ENCODE results near the gene SLC7A11.

The SLC7A11 gene

DNA sequence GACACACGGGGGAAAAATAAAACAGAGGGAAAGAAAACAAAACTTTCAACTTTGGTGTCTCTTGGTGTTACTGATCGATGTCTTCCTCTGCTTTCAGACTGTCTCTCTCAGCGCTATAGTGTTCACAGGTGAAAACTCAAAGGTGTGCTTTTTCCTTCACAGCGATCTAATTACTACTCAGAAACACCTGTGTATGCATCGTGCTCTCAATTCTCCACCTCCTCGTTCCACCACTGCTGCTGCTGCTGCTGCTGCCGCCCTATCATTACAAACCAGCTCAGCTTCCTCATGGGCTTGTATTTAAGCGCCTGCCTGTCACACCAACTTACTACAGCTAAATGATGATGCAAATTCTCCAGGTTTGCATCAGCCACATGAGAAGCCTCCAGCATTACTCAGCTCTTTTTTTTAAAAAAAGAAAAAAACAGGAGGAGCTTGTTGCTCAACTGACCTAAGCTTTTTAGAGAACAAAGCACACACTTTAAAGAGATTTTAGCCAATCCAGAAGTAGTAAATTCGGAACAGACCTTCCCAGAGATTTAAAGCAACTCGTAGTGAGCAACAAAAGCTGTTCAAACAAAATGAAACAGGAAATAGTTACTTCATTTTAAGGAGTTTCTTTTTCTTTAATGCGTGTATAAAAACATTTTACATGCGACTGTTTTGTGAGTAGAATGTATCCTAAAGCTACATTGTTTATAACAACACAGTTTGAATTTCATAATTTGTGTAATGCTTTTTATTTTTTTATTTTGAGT lies at the start of gene SLC7A11:
Gene SLC7A11, minus strand, starts transcription at position 274 of the 758 bp plus-strand sequence. CDS start 280 bp downstream, outside the sequence.
- POLR2A ChIA-PET = interaction anchor here (0.8 kb wide), 1 partner anchor 15 kb away, joined by 5 read pairs; no protein-coding TSS in a partner anchor
- CTCF ChIA-PET = interaction anchor here (1.2 to 2.4 kb wide), 7 partner anchors 9 to 438 kb away, joined by 3 to 8 read pairs (median 3); no protein-coding TSS in a partner anchor
- TF ChIP-seq, protein P1, sequence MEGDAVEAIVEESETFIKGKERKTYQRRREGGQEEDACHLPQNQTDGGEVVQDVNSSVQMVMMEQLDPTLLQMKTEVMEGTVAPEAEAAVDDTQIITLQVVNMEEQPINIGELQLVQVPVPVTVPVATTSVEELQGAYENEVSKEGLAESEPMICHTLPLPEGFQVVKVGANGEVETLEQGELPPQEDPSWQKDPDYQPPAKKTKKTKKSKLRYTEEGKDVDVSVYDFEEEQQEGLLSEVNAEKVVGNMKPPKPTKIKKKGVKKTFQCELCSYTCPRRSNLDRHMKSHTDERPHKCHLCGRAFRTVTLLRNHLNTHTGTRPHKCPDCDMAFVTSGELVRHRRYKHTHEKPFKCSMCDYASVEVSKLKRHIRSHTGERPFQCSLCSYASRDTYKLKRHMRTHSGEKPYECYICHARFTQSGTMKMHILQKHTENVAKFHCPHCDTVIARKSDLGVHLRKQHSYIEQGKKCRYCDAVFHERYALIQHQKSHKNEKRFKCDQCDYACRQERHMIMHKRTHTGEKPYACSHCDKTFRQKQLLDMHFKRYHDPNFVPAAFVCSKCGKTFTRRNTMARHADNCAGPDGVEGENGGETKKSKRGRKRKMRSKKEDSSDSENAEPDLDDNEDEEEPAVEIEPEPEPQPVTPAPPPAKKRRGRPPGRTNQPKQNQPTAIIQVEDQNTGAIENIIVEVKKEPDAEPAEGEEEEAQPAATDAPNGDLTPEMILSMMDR (IDR thresholded peaks at IDR 0.05; ENCODE audit: control extremely low read depth, extremely low read depth, low read depth, missing control alignments) = no peak
- DNase-seq (ENCODE audit: extremely low spot score) = peak; percentile 55

- CTCF ChIA-PET = no interaction called here
- TF ChIP-seq, protein P1 (IDR thresholded peaks at IDR 0.05; ENCODE audit: control extremely low read depth, extremely low read depth, low read depth, missing control alignments) = no peak
- POLR2A ChIA-PET = no interaction called here
- DNase-seq (ENCODE audit: extremely low spot score) = no peak
Measured at GRCh38 chr4:138291431-138291830, 49.3 kb upstream of the SLC7A11 start.

- ChIA-PET POLR2A (no interaction called here), CTCF (interaction anchor here (1.2 kb wide), 1 partner anchor 11 kb away, joined by 4 read pairs; no protein-coding TSS in a partner anchor)
- TF ChIP-seq, protein P1 (IDR thresholded peaks at IDR 0.05; ENCODE audit: control extremely low read depth, extremely low read depth, low read depth, missing control alignments) = no peak
- no peak for DNase-seq (ENCODE audit: extremely low spot score)
Measured at GRCh38 chr4:138290805-138291204, 48.7 kb upstream of the SLC7A11 start.

- ChIA-PET CTCF (interaction anchor here (1.0 to 1.2 kb wide), 2 partner anchors 11 to 16 kb away, joined by 3 to 4 read pairs; no protein-coding TSS in a partner anchor), POLR2A (no interaction called here)
- TF ChIP-seq, protein P1 (IDR thresholded peaks at IDR 0.05; ENCODE audit: control extremely low read depth, extremely low read depth, low read depth, missing control alignments) = no peak
- no peak for DNase-seq (ENCODE audit: extremely low spot score)
Measured at GRCh38 chr4:138279286-138279685, 37.1 kb upstream of the SLC7A11 start.

- ChIA-PET POLR2A (no interaction called here), CTCF (interaction anchor here (1.2 kb wide), 1 partner anchor 34 kb away, joined by 3 read pairs; no protein-coding TSS in a partner anchor)
- TF ChIP-seq, protein P1 (IDR thresholded peaks at IDR 0.05; ENCODE audit: control extremely low read depth, extremely low read depth, low read depth, missing control alignments) = no peak
- DNase-seq (ENCODE audit: extremely low spot score) = no peak
Measured at GRCh38 chr4:138277133-138277532, 35.0 kb upstream of the SLC7A11 start.

DNA sequence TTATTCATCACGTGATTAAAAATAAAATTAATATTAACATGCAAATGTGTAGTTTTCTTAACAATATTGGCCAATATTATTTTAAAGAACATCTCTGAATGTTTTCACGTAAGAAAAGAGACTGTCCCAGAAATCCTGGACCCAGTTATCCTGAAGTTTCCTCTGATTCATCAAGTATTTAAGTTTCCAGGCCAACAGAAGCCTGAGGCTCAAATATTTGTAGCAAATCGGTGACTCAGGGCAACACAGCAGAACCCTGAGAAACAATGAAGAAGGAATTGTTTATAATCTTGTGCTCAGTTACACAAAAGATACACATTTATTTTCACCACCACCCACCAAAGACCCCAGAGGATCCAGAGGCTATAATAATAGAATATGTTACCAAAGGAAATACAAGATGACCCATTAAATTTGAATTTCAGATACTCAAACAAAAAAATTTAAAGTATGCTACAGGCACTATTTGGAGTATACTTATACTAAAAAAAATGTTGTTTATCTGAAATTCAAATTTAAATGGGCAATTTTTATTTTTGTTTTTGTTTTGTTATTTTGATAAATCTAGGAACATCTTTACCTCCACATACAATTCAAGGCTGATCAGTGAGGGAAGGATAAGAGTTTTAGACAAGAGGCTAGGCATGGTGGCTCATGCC lies 33.9 kb upstream of the SLC7A11 start:
- TF ChIP-seq, protein P1 (IDR thresholded peaks at IDR 0.05; ENCODE audit: control extremely low read depth, extremely low read depth, low read depth, missing control alignments) = no peak
- ChIA-PET CTCF (no interaction called here), POLR2A (no interaction called here)
- DNase-seq (ENCODE audit: extremely low spot score) = no peak

All from GM10248 (cell line).